Liver (tissue), 9 donors: ENCODE measurements around the gene SLC37A2. TPM values are rescaled to one million over a fixed set of nuclear protein-coding genes. Genes with fewer than 3 reads are reported as not detected.

Experiments
- DNase-seq: peaks from one replicate; pipeline ENCODE4 v3.0.0-alpha.2; 2017; ENCODE audit warnings: low spot score
- H3K27ac ChIP-seq, 2 donors: one replicate each; pipeline ENCODE4 v1.7.0; 2013; ENCODE audit warnings: inconsistent platforms in 2 of 2, low read length in 2 of 2, control low read depth in 1 of 2, low read depth in 1 of 2, mild to moderate bottlenecking in 1 of 2
- H3K27me3 ChIP-seq, 4 donors: one replicate each; pipeline versions ENCODE4 v1.6.1 to v1.7.0; 2013; ENCODE audit warnings: low read length in 3 of 4, inconsistent platforms in 1 of 4, mild to moderate bottlenecking in 1 of 4, moderate library complexity in 1 of 4; ENCODE audit not compliant: control insufficient read depth in 4 of 4, insufficient read depth in 4 of 4
- H3K36me3 ChIP-seq, 4 donors: one replicate each; pipeline versions ENCODE4 v1.6.1 to v1.7.0; 2013; ENCODE audit warnings: low read length in 3 of 4, mild to moderate bottlenecking in 3 of 4, low read depth in 1 of 4, moderate library complexity in 1 of 4; ENCODE audit not compliant: control insufficient read depth in 4 of 4, insufficient read depth in 3 of 4
- H3K4me1 ChIP-seq, 4 donors: one replicate each; pipeline versions ENCODE4 v1.6.1 to v1.7.0; 2013; ENCODE audit warnings: low read length in 3 of 4, mild to moderate bottlenecking in 3 of 4, moderate library complexity in 1 of 4; ENCODE audit not compliant: control insufficient read depth in 4 of 4, insufficient read depth in 4 of 4
- H3K4me3 ChIP-seq, 3 donors: one replicate each; pipeline versions ENCODE4 v1.6.1 to v1.7.0; 2013; ENCODE audit warnings: low read length in 3 of 3, control low read depth in 1 of 3, low read depth in 1 of 3, mild to moderate bottlenecking in 1 of 3
- H3K9ac ChIP-seq, 2 donors: one replicate each; pipeline ENCODE4 v1.7.0; 2013; ENCODE audit warnings: low read length in 2 of 2, mild to moderate bottlenecking in 2 of 2, moderate library complexity in 2 of 2, control low read depth in 1 of 2, low read depth in 1 of 2
- H3K9me3 ChIP-seq, 4 donors: one replicate each; pipeline versions ENCODE4 v1.6.1 to v1.7.0; 2013; ENCODE audit warnings: low read length in 3 of 4; ENCODE audit not compliant: control insufficient read depth in 4 of 4
- ATF3 ChIP-seq: IDR thresholded peaks from 2 replicates; pipeline ENCODE4 v1.6.1; 2016; ENCODE audit warnings: antibody characterized with exemption
- CTCF ChIP-seq: fragments of 150-350 bp; IDR thresholded peaks from 2 replicates; pipeline ENCODE4 v1.5.1; 2017; ENCODE audit warnings: improper control_type of control experiment, low read depth, low read length; ENCODE audit not compliant: missing input control
- EGR1 ChIP-seq, 2 donors: IDR thresholded peaks; 2 replicates each; pipeline ENCODE4 v1.6.1; 2016 to 2018; ENCODE audit warnings: antibody characterized with exemption in 2 of 2, low read depth in 2 of 2
- FOXA1 ChIP-seq: IDR thresholded peaks from 2 replicates; pipeline ENCODE4 v1.6.1; 2016; ENCODE audit warnings: antibody characterized with exemption
- FOXA2 ChIP-seq: IDR thresholded peaks from 2 replicates; pipeline ENCODE4 v1.6.1; 2016; ENCODE audit warnings: antibody characterized with exemption
- GABPA ChIP-seq, 2 donors: IDR thresholded peaks in 1 of 2; conservative IDR thresholded peaks in 1 of 2; 2 replicates each; pipeline ENCODE4 v1.6.1; 2016; ENCODE audit warnings: antibody characterized with exemption in 2 of 2, mild to moderate bottlenecking in 1 of 2, moderate library complexity in 1 of 2
- HNF4A ChIP-seq, 2 donors: conservative IDR thresholded peaks; 2 replicates each; pipeline ENCODE4 v1.6.1; 2016; ENCODE audit warnings: antibody characterized with exemption in 2 of 2, mild to moderate bottlenecking in 2 of 2
- HNF4G ChIP-seq: IDR thresholded peaks from 2 replicates; pipeline ENCODE4 v1.6.1; 2016; ENCODE audit warnings: antibody characterized with exemption
- JUND ChIP-seq, 2 donors: IDR thresholded peaks; 2 replicates each; pipeline ENCODE4 v1.6.1; 2016; ENCODE audit warnings: antibody characterized with exemption in 2 of 2
- MAX ChIP-seq: IDR thresholded peaks from 2 replicates; pipeline ENCODE4 v1.6.1; 2016; ENCODE audit warnings: antibody characterized with exemption
- NR2F2 ChIP-seq: IDR thresholded peaks from 2 replicates; pipeline ENCODE4 v1.6.1; 2016; ENCODE audit warnings: antibody characterized with exemption
- RAD21 ChIP-seq, 2 donors: IDR thresholded peaks; 2 replicates each; pipeline ENCODE4 v1.6.1; 2016; ENCODE audit warnings: antibody characterized with exemption in 2 of 2, mild to moderate bottlenecking in 2 of 2
- REST ChIP-seq: IDR thresholded peaks from 2 replicates; pipeline ENCODE4 v1.6.1; 2016; ENCODE audit warnings: antibody characterized with exemption, mild to moderate bottlenecking
- RXRA ChIP-seq, 2 donors: IDR thresholded peaks; 2 replicates each; pipeline ENCODE4 v1.6.1; 2017 to 2018; ENCODE audit warnings: antibody characterized with exemption in 2 of 2, mild to moderate bottlenecking in 1 of 2
- SP1 ChIP-seq: IDR thresholded peaks from 2 replicates; pipeline ENCODE4 v1.6.1; 2018; ENCODE audit warnings: antibody characterized with exemption, mild to moderate bottlenecking
- TAF1 ChIP-seq: conservative IDR thresholded peaks from 2 replicates; pipeline ENCODE4 v1.6.1; 2016; ENCODE audit warnings: antibody characterized with exemption, mild to moderate bottlenecking
- YY1 ChIP-seq: IDR thresholded peaks from 2 replicates; pipeline ENCODE4 v1.6.1; 2016; ENCODE audit warnings: antibody characterized with exemption, mild to moderate bottlenecking
- ZBTB33 ChIP-seq: IDR thresholded peaks from 2 replicates; pipeline ENCODE4 v1.6.1; 2016; ENCODE audit warnings: antibody characterized with exemption
- WGBS: extraction: QIAGEN DNeasy Blood & Tissue Kit; methylation state at CpG from one replicate; pipeline ENCODE4 v1.1.7; 2013; 5-methylcytosine and 5-hydroxymethylcytosine counted together
- polyA plus RNA-seq, 2 donors: library from polyadenylated mRNA; stranded (reverse) in 1 of 2; unstranded in 1 of 2; fragments of 200-250 nt in 1 of 2; fragments of >200 nt in 1 of 2; fragmentation: Nextera tagmentation in 1 of 2; extraction: Ambion mirVana in 1 of 2; gene quantifications; one replicate each; pipeline versions ENCODE4 v1.2.1 to v1.2.3, GENCODE V29; 2013 to 2015
- total RNA-seq, 2 donors: library from RNA; depleted of rRNA; stranded (reverse); fragments of >200 nt; gene quantifications; one replicate each; pipeline ENCODE4 v1.2.3, GENCODE V29; 2014
- donor health status: healthy.
- donor health status: healthy.
- donor health status: healthy.
- donor health status: healthy.
- donor health status: healthy.

Gene SLC37A2
- total and polyA plus RNA-seq, 4 donors: 0.51 to 12.3 (median 5.6) TPM

- no peaks in the 10 kb centered on the region for H3K9me3 ChIP-seq
- H3K36me3 ChIP-seq: no peaks in the 10 kb centered on the region
- no peak overlapping the region for H3K4me3 ChIP-seq
- no peaks in the 10 kb centered on the region for H3K27me3 ChIP-seq
- peaks cover 0 to 3% (median 0%) of the 10 kb centered on the region in 4 donors for H3K4me1 ChIP-seq
- no peak for DNase-seq
- H3K9ac ChIP-seq: no peak overlapping the region
- TF ChIP-seq ZBTB33 (no peak), ATF3 (no peak), TAF1 (no peak), REST (no peak), MAX (no peak), RXRA (IDR thresholded peaks at IDR 0.05) (no peak), FOXA1 (no peak), HNF4A (conservative IDR thresholded peaks at IDR 0.05) (no peak), CTCF (no peak), SP1 (no peak), RAD21 (IDR thresholded peaks at IDR 0.05) (no peak), NR2F2 (no peak), FOXA2 (no peak), JUND (IDR thresholded peaks at IDR 0.05) (no peak), EGR1 (IDR thresholded peaks at IDR 0.05; ENCODE audit: low read depth in 2 of 2) (no peak), YY1 (no peak), GABPA (IDR thresholded peaks at IDR 0.05 in 1 of 2, conservative IDR thresholded peaks at IDR 0.05 in 1 of 2) (no peak), HNF4G (no peak)
- no peak overlapping the region for H3K27ac ChIP-seq
- WGBS: 87% methylated on average over 19 of the region's 19 CpGs
Observed at GRCh38 chr11:125073616-125074483, 10.7 kb downstream of the SLC37A2 start.
